Endodermal cell (in vitro differentiated cells): Measurements from ENCODE around the gene RAPGEF1. TPM values are rescaled to one million over a fixed set of nuclear protein-coding genes. Genes with fewer than 3 reads are reported as not detected.
A peak's percentile ranks its signal among the peaks of the same experiment; 100 is the strongest.

ENCODE experiments used
- DNase-seq: peaks from one replicate; pipeline ENCODE4 v3.0.0-alpha.2; 2017
- H3K27ac ChIP-seq: 2 replicates; pipeline ENCODE4 v1.5.1; 2013; ENCODE audit warnings: mild to moderate bottlenecking, low read depth, low read length, moderate library complexity
- H3K27me3 ChIP-seq: 2 replicates; pipeline ENCODE4 v1.6.1; 2013; ENCODE audit warnings: mild to moderate bottlenecking, low read length, moderate library complexity; ENCODE audit not compliant: insufficient read depth, control insufficient read depth, poor library complexity, severe bottlenecking
- H3K36me3 ChIP-seq: 2 replicates; pipeline ENCODE4 v1.7.0; 2013; ENCODE audit warnings: mild to moderate bottlenecking, low read length, moderate library complexity; ENCODE audit not compliant: control insufficient read depth, insufficient read depth
- H3K4me1 ChIP-seq: one replicate; pipeline ENCODE4 v1.7.0; 2013; ENCODE audit warnings: low read length; ENCODE audit not compliant: control insufficient read depth, insufficient read depth
- H3K4me3 ChIP-seq: 2 replicates; pipeline ENCODE4 v1.5.1; 2013; ENCODE audit warnings: mild to moderate bottlenecking, low read length, moderate library complexity
- H3K9ac ChIP-seq: 2 replicates; pipeline ENCODE4 v1.6.1; 2013; ENCODE audit warnings: mild to moderate bottlenecking, low read length, moderate library complexity; ENCODE audit not compliant: poor library complexity, severe bottlenecking; ENCODE audit errors: extremely low read depth
- H3K9me3 ChIP-seq: 2 replicates; pipeline ENCODE4 v1.6.1; 2013; ENCODE audit warnings: mild to moderate bottlenecking, low read length, moderate library complexity; ENCODE audit not compliant: control insufficient read depth
- H3K27ac Mint-ChIP-seq: 2 replicates; pipeline ENCODE4 v1.8.0; 2020; ENCODE audit warnings: mixed read lengths
- H3K27me3 Mint-ChIP-seq: 2 replicates; pipeline ENCODE4 v1.8.0; 2021; ENCODE audit warnings: mild to moderate bottlenecking, mixed read lengths; ENCODE audit not compliant: insufficient read depth
- H3K36me3 Mint-ChIP-seq: 2 replicates; pipeline ENCODE4 v1.8.0; 2020; ENCODE audit warnings: low read depth, mixed read lengths
- H3K4me1 Mint-ChIP-seq: 2 replicates; pipeline ENCODE4 v1.8.0; 2020; ENCODE audit warnings: mixed read lengths
- H3K4me3 Mint-ChIP-seq: 2 replicates; pipeline ENCODE4 v1.8.0; 2020; ENCODE audit warnings: mild to moderate bottlenecking, moderate library complexity, mixed read lengths
- H3K9me3 Mint-ChIP-seq: 2 replicates; pipeline ENCODE4 v1.8.0; 2020; ENCODE audit warnings: mild to moderate bottlenecking, mixed read lengths
- WGBS, 2 experiments: methylation state at CpG; one replicate each; pipeline versions ENCODE4 v1.1.5 to v1.1.7; 2013; ENCODE audit warnings: missing lambda C conversion rate in 2 of 2, mixed read lengths in 1 of 2; ENCODE audit not compliant: insufficient coverage in 1 of 2, insufficient read length in 1 of 2; 5-methylcytosine and 5-hydroxymethylcytosine counted together
- total RNA-seq, 2 donors: library from RNA; stranded (reverse); fragmentation: NEBNext Ultra II Directional in 1 of 2; extraction: Animal tissue kit (Norgen Biotek cat#: 25700) in 1 of 2; gene quantifications; 2 replicates in 1 of 2; 3 replicates in 1 of 2; pipeline ENCODE4 v1.2.1, GENCODE V29; 2021
- TF ChIP-seq, protein P1 (sequence below): fragments of 200-600 bp; sonication (generic); conservative IDR thresholded peaks from 2 replicates; pipeline ENCODE4 v1.5.0; 2021; ENCODE audit warnings: antibody characterized with exemption, mild to moderate bottlenecking

The RAPGEF1 gene
- total RNA-seq, 2 donors from 2014 or later = 63.4 to 85.5 TPM

DNA sequence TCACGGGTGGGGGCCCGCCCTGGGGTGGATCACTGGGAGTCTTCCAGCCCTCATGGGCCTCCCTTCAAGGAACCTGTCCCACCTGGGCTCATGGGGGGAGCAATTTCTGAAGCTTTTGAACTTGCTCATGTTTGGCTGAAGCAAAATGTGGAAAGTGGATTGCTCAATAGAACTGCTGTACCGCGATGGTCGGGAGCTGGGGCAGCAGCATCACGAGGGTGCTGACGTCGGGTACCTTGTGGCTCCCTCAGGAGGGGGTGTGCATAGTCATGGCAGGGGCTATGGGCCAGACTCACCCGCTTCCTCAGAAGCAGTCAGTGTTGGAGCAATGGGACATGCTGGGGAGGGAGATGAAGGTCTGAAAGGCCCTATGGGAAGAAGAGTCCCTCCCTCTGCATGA lies 136.7 kb downstream of the RAPGEF1 start:
- 90 to 95% methylated on average over 2 to 9 of the region's 9 CpGs for WGBS, 2 experiments
- Histone ChIP-seq H3K36me3 (peaks cover 24% of the 10 kb centered on the region), H3K9ac (no peak overlapping the region), H3K4me1 (peaks cover 4% of the 10 kb centered on the region), H3K4me3 (no peak overlapping the region), H3K27ac (no peak overlapping the region), H3K27me3 (no peaks in the 10 kb centered on the region), H3K9me3 (no peaks in the 10 kb centered on the region)
- Mint-ChIP-seq H3K4me1 (peaks cover 7% of the 10 kb centered on the region), H3K4me3 (no peak overlapping the region), H3K27ac (peak overlapping the region; percentile 19), H3K27me3 (no peaks in the 10 kb centered on the region), H3K9me3 (no peaks in the 10 kb centered on the region), H3K36me3 (peaks cover 61% of the 10 kb centered on the region)
- TF ChIP-seq, protein P1, sequence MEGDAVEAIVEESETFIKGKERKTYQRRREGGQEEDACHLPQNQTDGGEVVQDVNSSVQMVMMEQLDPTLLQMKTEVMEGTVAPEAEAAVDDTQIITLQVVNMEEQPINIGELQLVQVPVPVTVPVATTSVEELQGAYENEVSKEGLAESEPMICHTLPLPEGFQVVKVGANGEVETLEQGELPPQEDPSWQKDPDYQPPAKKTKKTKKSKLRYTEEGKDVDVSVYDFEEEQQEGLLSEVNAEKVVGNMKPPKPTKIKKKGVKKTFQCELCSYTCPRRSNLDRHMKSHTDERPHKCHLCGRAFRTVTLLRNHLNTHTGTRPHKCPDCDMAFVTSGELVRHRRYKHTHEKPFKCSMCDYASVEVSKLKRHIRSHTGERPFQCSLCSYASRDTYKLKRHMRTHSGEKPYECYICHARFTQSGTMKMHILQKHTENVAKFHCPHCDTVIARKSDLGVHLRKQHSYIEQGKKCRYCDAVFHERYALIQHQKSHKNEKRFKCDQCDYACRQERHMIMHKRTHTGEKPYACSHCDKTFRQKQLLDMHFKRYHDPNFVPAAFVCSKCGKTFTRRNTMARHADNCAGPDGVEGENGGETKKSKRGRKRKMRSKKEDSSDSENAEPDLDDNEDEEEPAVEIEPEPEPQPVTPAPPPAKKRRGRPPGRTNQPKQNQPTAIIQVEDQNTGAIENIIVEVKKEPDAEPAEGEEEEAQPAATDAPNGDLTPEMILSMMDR = no peak
- no peak for DNase-seq

DNA sequence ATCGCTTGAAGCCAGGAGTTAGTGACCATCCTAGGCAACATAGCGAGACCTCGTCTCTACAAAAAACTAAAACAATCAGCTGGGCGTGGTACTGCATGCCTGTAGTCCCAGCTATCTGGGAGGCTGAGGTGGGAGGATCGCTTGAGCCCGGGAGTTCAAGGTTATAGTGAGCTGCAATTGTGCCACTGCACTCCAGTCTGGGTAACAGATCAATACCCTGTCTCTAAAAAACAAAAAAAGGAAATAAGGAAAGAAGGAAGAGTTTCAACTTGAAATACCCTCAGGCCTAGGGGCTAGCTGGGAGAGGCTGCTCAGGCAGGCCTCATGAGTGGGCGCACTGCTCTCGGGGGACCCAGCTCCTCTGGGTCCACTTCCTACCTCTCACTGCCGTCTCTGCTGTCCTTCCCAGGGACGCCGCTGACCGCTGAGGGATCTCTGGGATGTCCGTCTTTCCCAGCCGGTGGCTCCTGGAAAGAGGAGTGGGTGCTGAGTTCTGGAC lies 138.1 kb downstream of the RAPGEF1 start:
- Mint-ChIP-seq H3K4me3 (no peak overlapping the region), H3K36me3 (peaks cover 54% of the 10 kb centered on the region), H3K27me3 (no peaks in the 10 kb centered on the region), H3K27ac (no peak overlapping the region), H3K4me1 (no peaks in the 10 kb centered on the region), H3K9me3 (no peaks in the 10 kb centered on the region)
- Histone ChIP-seq H3K36me3 (peaks cover 34% of the 10 kb centered on the region), H3K4me3 (no peak overlapping the region), H3K27me3 (no peaks in the 10 kb centered on the region), H3K9ac (no peak overlapping the region), H3K4me1 (no peaks in the 10 kb centered on the region), H3K9me3 (no peaks in the 10 kb centered on the region), H3K27ac (no peak overlapping the region)
- 94 to 100% methylated on average over 2 to 14 of the region's 14 CpGs for WGBS, 2 experiments
- TF ChIP-seq, protein P1 = no peak
- no peak for DNase-seq

GRCh38 chr9:131598121-131598520 lies 141.8 kb downstream of the RAPGEF1 start:
- no peak overlapping the region for H3K27ac Mint-ChIP-seq
- no peak overlapping the region for H3K27ac ChIP-seq
- H3K4me3 Mint-ChIP-seq = no peak overlapping the region

More at GRCh38 chr9:131598121-131598520, 141.8 kb downstream of the RAPGEF1 start:
- no peaks in the 10 kb centered on the region for H3K27me3 ChIP-seq
- TF ChIP-seq, protein P1 = no peak
- Mint-ChIP-seq H3K27me3 (no peaks in the 10 kb centered on the region), H3K36me3 (peaks cover 53% of the 10 kb centered on the region), H3K9me3 (no peaks in the 10 kb centered on the region), H3K4me1 (no peaks in the 10 kb centered on the region)
- H3K4me1 ChIP-seq = no peaks in the 10 kb centered on the region
- no peak overlapping the region for H3K4me3 ChIP-seq
- peaks cover 43% of the 10 kb centered on the region for H3K36me3 ChIP-seq
- WGBS, 2 experiments = 93 to 95% methylated on average over 13 to 17 of the region's 17 CpGs
- DNase-seq = no peak
- H3K9ac ChIP-seq = no peak overlapping the region
- no peaks in the 10 kb centered on the region for H3K9me3 ChIP-seq
